HEK293 (cell line): ENCODE results near the gene SETD1B.

Experiments
- KLF10 ChIP-seq: fragments of 450-650 bp; IDR thresholded peaks from 2 replicates; pipeline ENCODE4 v1.5.1; 2018; ENCODE audit warnings: missing biosample characterization, mild to moderate bottlenecking, missing genetic modification characterization
- ZNF121 ChIP-seq: fragments of 450-650 bp; formaldehyde crosslinking; IDR thresholded peaks from 2 replicates; pipeline ENCODE4 v1.5.1; 2016; ENCODE audit warnings: missing biosample characterization, missing genetic modification characterization
- ZNF311 ChIP-seq: fragments of 450-650 bp; formaldehyde crosslinking; IDR thresholded peaks from 2 replicates; pipeline ENCODE4 v1.5.1; 2017; ENCODE audit warnings: missing biosample characterization, missing genetic modification characterization, borderline replicate concordance

DNA sequence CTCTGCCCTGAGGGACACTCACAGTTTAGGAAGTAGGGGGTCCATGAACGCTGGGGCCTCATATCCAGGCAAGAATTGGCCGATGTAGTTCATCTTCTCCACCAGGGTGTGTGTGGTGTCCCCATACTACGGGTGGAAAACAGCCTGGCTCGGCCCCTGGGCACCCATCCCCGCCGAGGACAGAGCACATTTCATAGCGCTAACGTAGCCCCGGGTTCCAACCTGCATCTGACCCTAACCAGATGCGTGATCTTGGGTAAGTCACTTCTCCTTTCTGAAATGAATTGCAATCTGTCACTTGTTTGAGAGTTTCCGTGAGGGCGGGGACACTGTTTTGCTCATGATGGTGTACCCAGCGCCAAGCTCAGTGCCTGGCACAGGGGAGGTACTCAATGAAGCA, 45.9 kb downstream of the SETD1B start:
- TF ChIP-seq ZNF311 (tag by site-specific recombination) (no peak), ZNF121 (no peak), KLF10 (tag by site-specific recombination) (no peak)
